Fibroblast of the conjunctiva (primary cell): Measurements from ENCODE around the gene NPFFR1.

Source experiments
- DNase-seq: peaks from one replicate; pipeline ENCODE4 v3.0.0-alpha.2; 2010; ENCODE audit warnings: low read depth

NPFFR1 gene

DNA sequence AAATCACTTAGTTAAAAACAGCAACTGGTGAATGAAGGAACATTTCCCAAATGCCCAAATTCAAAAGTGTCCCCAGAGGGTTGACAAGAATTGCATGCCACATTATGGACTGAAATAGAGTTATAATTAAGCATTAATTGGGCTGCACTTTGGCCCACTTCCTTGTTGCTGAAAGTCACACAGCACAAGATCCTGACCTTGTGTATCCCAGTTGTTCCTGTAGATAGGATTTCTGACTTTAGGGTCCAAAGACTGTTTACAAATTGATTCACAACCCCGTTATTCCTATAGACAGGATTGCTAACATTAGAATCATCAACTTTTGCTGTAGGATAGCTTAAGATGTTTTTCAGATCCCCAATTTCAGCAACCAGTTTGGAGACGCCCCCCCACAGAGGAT lies 31.5 kb upstream of the NPFFR1 start:
- no peak for DNase-seq

DNA sequence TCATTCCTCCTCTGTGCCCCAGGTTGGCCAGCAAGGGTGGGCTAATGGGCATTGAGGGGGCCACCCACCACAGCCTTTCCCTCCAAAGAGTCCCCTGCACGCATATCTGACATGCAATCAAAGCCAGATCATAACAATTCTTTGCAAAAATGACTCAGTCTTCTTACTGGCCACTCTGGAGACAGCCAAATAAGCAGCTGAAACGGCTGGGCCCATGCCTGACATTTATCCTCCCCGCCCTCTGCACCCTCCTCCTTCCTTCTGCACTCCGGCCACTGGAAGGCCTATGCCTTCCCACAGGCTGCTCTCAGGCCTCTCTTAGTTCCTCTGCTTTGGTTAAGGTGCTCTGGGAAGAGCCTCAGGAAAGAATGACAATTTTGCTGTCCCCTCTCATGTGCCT lies 29.2 kb upstream of the NPFFR1 start:
- DNase-seq, result no peak

DNA sequence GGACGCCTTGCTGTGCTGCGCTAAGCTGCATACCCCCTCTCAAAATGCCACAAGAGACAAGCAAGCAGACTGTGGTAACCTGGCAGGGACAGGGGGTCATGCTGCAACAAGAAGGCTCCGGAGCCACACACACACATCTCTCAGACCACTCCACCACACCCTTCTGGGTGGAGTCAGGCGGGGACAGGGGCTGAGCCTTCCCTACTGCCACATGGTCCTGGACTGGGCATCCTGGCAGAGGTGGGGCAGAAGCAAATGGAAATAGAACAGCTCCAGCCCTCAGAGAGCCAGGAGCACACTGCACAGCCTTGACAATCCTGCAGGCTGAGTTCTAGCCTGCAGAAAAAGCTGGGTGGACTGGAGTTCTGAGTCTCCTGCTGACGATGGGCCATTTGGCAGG lies 28.4 kb upstream of the NPFFR1 start:
- DNase-seq, result no peak

DNA sequence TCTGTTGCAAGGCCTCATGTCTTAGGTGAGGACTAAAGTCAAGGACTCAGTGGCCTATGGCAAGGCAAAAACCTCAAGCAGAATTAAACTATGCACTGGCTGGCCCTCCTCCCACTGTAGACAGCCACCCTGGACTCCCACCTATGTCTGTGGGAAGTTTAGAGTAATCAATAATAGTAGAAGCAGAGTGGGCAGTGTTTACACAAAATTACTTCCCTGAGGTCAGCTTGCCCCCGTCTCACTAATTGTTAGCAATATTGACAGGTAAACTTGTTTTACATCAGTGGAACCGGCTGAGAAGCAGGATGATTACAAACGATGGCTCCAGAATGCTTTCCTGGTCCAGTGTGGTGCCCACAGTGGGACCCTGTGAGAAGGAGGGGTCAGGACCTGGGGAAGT lies 27.9 kb upstream of the NPFFR1 start:
- DNase-seq, result no peak

DNA sequence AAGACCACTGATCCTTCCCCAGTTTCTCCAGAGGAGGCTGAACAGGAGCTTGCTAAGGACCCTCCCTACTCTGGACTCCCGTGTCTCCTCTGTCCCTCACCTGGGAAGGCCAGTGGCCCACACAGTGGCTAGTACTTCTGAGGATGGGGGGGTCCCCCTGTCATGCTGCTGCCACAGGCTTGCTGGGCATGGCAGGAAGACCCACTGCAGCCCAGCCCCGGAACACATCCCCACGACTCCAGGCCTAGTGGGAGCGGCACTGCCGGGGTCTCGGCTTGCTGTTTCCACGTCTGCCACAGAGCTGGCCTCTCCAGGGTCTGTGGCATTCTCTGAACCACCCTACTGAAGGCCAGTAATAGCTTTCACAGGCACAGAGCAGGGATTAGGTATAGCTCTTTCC lies 25.9 kb upstream of the NPFFR1 start:
- no peak for DNase-seq

DNA sequence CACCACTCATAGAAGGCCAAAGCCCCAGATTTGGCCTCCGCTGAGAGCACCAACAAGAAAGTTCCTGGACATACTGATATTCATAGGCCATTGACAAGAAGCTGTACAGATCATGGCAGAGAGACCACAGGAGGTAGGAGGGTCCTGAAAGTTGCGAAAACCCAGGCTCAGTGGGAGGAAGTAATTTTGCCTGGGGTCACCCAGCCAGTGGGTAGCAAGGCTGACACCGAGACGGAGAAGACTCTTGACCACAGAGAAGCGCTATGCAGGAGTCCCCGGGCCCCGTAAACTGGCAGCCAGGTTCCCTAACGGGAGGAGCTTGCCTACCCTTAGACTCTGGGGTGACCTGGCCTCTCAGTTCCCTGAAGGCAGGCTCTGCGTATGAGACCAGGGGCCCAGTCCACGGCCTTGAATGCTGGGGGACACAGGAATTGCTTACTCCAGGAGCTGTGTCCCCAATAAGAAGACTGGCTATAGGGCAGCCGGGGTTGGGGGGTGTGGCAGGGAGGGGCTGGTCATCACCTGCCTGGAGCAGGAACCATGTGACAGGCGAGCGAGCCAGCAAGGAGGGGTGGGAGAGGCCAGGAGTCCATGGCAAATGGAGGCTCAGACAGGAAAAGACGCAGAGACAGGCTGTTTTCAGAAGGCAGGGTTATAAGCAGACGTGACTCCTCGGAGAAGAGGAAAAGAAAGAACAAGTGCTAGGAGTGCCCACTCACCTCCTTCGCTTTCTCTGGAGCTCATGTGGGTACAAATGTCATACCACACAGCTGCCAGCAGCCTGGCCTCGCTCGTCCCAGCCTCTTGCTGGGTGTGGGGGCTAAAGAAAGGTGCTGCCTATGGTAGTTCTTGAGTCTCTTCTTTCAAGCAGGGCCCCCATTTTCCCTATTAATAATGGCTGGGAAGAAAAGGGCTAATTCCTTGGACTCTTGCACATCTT lies 24.6 kb upstream of the NPFFR1 start:
- no peak for DNase-seq

DNA sequence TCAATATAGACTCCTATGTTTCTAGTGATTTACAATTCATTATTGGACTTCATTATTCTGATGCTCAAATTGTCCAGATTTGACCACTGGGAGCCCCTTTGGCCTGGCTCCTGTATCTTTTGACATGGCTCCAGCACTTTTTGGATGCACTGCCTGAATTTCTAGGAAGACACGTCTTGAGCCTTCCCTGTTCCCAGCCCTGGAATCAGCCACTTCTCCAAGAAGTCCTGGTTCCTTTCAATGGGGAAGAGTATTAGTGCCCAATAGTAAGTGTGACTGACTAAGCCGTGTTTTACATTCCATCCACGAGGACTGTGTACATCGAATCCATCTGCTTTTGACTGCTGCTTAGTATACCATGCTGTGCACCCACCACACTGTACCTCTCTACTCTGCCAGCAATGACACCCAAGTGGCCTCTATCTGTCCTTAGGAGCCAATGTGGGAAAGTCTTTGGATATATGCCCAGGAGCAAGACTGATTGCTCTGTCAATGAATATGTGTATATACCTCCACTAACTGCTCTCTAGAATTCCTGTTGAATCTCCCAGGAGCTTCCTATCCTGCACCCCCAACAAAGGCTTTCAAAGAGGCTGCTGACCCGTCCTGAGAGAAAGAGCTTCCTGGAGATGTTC lies 23.2 kb upstream of the NPFFR1 start:
- no peak for DNase-seq

DNA sequence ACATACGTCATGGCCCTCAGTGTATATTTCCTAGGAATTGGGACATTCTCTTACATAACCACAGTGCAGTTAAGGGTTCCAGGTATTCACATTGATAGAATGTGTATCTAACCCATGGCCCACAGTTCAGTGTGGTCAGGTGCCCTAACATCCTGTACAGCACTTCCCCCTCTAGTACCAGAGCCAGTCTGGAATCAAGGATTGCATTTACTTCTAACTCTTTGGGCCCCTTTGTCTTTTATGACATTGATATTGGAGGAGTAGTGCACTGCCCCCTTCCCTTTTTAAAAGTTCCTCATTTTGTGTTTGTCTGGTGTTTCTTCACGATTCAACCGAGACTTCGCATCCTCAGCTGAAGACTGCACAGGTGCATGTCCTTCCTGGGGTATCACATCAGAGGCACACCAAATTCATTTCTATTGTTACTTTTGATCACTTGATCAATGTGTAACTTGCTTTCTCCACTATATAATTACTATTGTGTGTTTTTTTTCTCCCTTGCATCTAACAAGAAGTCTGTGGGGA lies 22.4 kb upstream of the NPFFR1 start:
- DNase-seq, result no peak

DNA sequence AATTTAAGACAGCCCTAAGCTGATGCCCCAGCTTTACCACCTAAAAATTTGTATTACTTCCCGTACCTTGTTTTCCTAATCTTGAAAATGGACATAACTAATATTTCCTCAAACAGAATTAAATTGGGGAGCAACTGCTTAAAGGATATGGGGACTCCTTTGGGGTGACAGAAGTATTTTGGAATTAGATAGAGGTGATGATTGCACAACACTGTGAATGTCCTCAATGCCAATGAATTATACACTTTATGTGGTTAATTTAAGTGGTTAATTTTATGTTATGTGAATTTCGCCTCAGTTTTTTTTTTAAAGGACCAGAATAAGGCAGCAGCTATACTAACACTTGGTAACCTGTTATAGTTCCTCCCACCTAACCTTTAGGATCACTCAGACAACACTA lies 19.9 kb upstream of the NPFFR1 start:
- no peak for DNase-seq

DNA sequence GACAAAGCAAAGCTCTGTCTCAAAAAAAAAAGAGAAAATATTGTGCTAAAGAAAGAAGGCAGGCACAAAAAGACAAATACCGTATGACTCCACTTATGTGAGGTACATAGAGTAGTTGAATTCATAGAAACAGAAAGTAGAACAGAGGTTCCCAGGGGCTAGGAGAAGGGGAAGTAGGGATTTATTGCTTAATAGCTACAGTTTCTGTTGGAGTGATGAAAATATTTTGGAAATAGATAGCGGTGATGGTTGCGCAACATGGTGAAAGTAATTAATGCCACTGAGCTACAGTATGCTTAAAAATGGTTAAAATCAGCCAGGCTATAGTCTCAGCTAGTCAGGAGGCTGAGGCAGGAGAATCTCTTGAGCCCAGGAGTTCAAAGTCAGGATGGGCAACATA lies 18.5 kb upstream of the NPFFR1 start:
- peak; percentile 76 for DNase-seq

DNA sequence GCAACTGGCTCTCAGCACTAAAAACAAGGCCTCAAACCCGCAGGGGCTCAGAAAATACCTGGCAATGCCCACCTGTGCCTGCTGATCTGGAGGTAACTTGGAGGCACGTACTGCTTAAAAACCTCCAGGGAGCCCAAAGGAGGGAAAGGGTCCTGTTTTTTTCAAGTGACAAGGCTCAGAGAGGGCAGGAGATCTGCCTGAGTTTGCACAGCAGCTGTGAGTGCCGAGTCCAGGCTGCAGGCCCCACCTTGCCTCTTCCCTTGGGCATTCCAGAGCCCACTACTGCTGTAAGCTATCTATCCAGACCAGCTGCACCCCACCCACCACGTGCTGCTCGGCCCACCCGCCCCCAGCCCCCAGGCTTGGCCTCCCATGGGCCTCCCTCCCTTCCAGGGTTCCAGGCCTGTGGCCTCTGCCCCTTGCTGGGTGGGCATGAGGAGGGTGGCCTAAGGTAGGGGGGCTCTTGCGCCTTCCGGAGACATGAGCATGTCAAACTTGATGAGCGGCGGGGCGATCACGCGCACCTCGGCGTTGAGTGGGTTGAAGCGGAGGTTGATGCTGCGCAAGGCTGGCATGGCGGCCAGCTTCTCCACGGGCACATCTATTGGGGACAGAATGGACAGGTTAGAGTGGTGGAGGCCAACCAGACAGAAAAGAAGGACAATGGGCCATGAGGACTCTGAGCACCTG lies 17.2 kb upstream of the NPFFR1 start:
- DNase-seq, result no peak

DNA sequence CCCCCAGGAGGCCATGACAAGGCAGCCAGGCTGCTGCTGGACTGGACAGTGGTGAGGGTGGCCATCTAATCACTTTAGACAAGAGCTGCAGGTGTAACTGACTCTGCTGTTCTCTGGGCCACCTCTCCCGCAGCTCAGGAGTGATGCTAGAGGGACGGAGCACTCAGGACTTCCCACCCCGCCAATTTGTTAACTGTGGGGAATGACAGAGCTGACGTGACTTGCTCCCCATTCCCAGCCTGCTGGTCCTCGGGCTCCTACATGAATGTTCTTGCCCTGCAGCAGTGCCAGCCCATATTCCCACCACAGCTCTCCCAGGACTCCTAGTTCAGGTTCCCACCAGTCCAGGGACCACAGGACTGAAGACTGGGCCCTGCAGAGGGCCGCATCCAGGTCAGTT lies 16.7 kb upstream of the NPFFR1 start:
- no peak for DNase-seq

DNA sequence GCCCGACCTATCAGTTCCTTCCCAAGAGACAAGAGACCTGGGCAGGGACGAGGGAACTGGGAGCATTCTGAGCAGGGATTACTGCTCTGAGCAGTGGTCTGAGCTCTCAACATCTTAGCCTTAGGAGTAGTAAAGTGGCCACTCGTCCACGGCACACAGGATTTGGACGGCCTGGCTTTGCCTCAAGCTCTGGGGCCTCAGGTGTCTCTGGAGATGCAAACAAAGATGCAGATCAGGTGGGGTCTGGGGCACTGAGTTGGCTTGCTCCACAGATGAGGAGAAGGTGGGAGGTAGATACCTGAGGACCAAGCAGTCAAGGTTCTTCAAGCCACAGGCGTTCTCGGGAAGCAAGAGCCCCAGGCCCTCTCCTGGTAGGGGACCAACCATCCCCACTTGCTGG lies 16.1 kb upstream of the NPFFR1 start:
- no peak for DNase-seq

DNA sequence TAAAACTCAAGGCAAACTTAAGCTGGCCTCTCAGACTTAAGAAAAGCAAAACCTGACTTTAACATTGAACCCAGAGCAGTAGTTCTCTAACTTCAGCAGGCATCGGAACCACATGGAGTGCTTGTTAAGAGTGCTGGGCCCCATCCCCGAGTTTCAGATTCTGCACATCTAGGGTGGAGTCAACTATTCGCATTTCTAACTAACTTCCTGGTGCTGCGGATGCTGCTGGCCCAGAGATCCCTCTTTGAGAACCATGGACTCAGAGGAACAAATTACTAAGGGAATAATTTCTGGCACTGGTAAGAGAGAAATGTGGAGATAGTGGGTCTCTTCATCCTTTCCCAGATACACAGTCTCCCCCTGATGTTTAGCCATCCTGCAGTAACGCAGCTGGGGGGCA lies 14.6 kb upstream of the NPFFR1 start:
- no peak for DNase-seq

DNA sequence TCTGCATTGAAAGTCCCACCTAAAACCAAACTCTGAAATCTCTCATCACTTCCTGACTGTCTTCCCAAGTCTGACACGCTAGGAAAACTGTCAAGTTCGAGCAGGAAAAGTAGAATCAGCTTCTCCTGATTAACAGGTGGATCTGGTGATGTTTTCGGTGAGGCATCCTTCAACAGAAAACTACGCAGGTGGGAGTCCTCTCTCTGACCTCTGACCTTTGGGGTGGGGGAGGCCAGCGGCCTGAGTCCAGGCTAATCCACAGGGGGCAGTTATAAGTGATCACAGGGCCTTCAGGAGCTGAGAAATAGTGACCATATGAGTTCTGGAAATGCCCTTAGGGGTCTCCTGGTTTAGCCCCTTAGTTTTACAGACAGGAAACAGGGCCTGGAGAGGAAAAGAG lies 13.4 kb upstream of the NPFFR1 start:
- no peak for DNase-seq

DNA sequence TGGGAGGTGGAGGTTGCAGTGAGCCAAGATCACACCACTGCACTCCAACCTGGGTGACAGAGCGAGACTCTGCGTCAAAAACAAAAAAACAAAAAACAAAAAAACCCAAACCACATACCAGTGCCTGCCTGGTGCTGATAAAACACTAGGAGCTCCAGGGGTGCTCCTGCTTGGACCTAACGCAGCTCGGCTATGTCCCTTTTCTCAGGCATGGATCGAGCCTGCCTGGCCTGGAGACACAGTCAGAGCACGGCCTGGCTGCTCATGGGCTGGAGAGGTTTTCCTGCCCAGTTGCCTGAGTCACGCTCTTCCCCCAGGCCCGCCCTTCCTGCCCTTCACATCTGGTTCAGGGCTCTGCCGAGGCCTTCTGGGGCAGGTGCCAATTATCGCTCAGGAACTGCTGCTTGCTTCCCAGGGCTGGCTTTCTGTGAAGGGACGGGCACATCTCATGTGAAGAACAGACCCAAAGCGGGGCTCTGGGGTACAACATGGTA lies 12.6 kb upstream of the NPFFR1 start:
- DNase-seq, result peak; percentile 90

DNA sequence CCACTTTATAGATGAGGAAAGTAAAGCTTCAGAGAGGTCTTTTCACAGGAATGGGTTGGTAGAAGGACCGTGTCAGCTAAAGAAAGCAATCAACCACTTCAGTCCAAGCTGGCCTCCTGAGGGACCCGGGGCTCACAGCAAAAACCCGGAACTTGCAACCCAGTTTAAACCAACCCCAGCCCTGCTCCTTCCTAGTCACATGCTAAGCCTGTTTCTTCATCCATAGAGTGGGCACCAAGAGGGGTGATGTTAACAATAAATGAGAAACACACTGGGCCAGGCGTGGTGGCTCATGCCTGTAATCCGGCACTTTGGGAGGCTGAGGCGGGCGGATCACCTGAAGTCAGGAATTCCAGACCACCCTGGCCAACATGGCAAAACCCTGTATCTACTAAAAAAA lies 12.1 kb upstream of the NPFFR1 start:
- DNase-seq, result no peak

DNA sequence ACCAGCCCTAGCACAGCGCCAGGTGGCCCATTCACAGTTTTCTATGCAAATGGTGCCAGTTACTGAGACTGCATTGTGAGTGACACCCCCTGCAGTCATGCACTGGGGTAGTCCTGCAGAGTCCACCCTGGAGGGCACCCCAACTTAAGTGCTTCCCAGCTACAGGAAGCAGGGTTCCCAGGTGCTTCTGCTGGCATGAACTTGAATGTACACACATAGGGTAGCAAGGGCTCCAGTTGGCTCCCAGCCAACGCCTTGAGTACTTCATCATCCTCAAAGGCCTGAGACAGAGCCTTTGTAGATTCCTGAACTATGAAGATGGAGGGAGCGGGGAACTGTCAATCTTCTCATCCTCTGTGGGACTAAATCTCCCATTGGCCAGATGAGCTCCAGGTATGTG lies 11.5 kb upstream of the NPFFR1 start:
- DNase-seq, result no peak

DNA sequence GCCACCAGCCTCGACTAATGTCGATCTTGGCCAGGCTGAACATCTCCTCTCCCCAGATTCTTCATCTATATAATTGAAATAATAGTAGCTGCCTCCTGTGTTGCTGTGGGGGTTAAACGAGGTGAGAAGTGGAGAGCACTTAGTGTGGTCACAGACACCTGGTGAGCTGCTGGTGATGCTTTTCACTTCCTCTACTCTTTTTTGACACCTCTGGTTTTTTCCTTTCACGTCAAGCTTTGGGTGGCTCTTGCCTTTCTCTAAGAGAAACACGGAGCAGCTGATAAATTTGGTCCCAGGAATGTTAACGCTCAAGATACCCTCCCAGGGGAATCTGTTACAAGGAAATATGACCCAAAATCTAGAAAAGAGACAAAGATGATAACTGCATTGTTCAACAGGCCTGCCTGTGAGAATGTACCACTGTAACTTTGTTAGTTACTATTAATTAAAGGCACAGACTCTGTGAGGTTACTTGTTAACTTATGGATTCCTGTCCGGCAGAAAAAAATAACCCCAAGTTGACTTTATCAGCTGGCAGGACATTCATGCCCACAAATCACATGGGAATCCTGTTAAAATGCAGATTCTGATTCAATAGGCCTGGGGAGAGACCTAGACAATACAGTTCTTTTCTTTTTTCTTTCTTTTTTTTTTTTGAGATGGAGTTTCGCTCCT lies 9.5 kb upstream of the NPFFR1 start:
- DNase-seq, result no peak

DNA sequence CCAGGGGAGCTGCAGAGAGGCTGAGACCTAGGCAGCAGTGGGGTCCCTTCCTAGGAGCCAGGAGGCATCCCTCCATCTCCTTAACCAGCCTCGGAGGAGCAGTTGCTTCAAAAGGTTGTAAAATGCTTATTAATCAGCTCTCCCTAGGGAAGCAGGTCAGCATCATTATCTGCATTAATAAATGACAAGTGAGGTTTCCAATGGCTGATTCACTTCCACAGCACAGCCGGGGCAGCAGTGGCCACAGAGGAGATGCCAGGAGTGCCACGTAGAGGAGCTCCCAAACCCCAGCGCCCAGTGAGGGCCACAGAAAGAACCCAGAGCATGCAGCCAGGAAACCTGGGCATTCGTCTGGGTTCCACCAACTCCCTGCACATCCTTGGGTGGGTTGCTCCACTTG lies 8.2 kb upstream of the NPFFR1 start:
- DNase-seq, result no peak

DNA sequence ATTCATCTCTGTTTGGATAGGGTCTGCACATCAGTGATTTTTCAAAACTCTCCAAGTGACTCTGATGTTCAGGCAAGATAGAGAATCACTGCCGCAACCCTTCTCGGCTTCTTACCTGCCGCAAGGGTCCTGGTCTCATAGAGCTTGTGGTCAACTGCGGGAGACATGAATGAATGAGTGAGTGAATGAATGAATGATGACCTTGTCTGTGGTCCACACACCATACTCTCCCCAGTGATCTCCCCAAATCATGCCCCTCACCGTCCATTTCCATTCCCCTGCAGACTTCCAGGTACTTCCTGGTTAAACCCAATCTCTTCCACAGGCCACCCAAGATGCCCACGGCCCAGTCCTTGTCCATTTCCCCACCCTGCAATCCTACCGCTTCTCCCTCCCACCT lies 5.9 kb upstream of the NPFFR1 start:
- no peak for DNase-seq

DNA sequence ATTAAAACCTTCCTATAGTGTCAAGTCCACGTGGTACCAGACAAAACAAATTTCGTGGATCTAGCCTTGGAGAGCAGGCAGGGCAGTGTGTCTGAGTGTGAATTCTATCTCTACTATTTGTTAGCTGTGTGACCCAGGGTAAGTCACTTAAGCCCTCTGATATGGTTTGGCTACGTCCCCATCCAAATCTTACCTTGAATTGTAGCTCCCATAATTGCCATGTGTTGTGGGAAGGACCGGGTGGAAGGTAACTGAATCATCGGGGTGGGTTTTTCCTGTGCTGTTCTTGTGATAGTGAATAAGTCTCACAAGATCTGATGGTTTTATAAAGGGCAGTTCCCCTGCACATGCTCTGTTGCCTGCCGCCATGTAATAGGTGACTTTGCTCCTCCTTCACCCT lies 2.8 kb upstream of the NPFFR1 start:
- no peak for DNase-seq
